Right lobe of liver (tissue), 6 donors: ENCODE data around the gene ANKRD11. TPM values are rescaled to one million over a fixed set of nuclear protein-coding genes. Genes with fewer than 3 reads are reported as not detected.
"Not testable (repeated sequence)": the region's sequence is repeated elsewhere in the genome, so short reads cannot be mapped to it uniquely, and the experiment has no call there.

ENCODE experiments used
- ATAC-seq, 4 donors: fragments of 200-7000 bp; cut with Tn5 transposase; one replicate each; pipeline ENCODE4 v1.9.1; 2020; ENCODE audit warnings: mild to moderate bottlenecking in 4 of 4, moderate library complexity in 4 of 4
- DNase-seq, 3 donors: peaks; one replicate each; pipeline ENCODE4 v3.0.0-alpha.2; 2020
- H3K27ac ChIP-seq, 3 donors: fragments of 200-600 bp; one replicate each; pipeline ENCODE4 v1.8.0; 2022
- H3K27me3 ChIP-seq, 2 donors: fragments of 200-600 bp; one replicate each; pipeline ENCODE4 v1.8.0; 2022
- H3K36me3 ChIP-seq, 4 donors: fragments of 200-600 bp; sonication (generic) in 1 of 4; one replicate each; pipeline versions ENCODE4 v1.5.1 to v1.8.0; 2017 to 2022; ENCODE audit warnings: control low read depth in 1 of 4
- H3K4me1 ChIP-seq, 4 donors: fragments of 200-600 bp; sonication (generic) in 1 of 4; one replicate each; pipeline versions ENCODE4 v1.5.1 to v1.8.0; 2017 to 2022; ENCODE audit warnings: control low read depth in 1 of 4
- H3K4me3 ChIP-seq, 3 donors: fragments of 200-600 bp; one replicate each; pipeline ENCODE4 v1.8.0; 2022
- H3K9me3 ChIP-seq, 4 donors: fragments of 200-600 bp; sonication (generic) in 1 of 4; one replicate each; pipeline versions ENCODE4 v1.5.1 to v1.8.0; 2017 to 2022; ENCODE audit warnings: control low read depth in 1 of 4
- CTCF ChIP-seq, 4 donors: fragments of 200-600 bp in 3 of 4; fragments of 450-650 bp in 1 of 4; IDR thresholded peaks; one replicate each; pipeline versions ENCODE4 v1.5.1 to v1.8.0; 2016 to 2022; ENCODE audit warnings: antibody characterized with exemption in 4 of 4, mild to moderate bottlenecking in 2 of 4
- POLR2A ChIP-seq: fragments of 450-650 bp; IDR thresholded peaks from one replicate; pipeline ENCODE4 v1.6.1; 2017; ENCODE audit warnings: antibody characterized with exemption, mild to moderate bottlenecking
- WGBS: methylation state at CpG from one replicate; pipeline ENCODE4 v1.1.6; 2018; ENCODE audit warnings: low coverage, low lambda C conversion rate; ENCODE audit not compliant: insufficient coverage; ENCODE audit errors: missing lambda C conversion rate; 5-methylcytosine and 5-hydroxymethylcytosine counted together
- intact Hi-C, 2 donors: fragments of 100-400 bp; cut with DNase I; formaldehyde crosslinking; loops; one replicate each; pipeline versions ENCODE4 v1.11.2 to v1.14.1; 2022
- total RNA-seq, 6 experiments: library from RNA; depleted of rRNA in 2 of 6; stranded (reverse); fragments of >200 nt in 2 of 6; fragmentation: NEBNext Ultra II Directional in 3 of 6; extraction: Animal tissue kit (Norgen Biotek cat#: 25700) in 3 of 6; gene quantifications; one replicate each; pipeline versions ENCODE4 v1.1.0 to v1.2.4, GENCODE V29; 2016 to 2023
- donor health status: DM: no; HTN: yes; CAD: no.
- donor health status: DM: no; HTN: no; CAD: no.
- donor health status: DM: no; HTN: no; CAD: no.
- donor health status: DM: no; HTN: yes; CAD: no.
- donor health status: DM: no; HTN: yes; CAD: no.

Gene ANKRD11
- total RNA-seq, 6 experiments from 2014 or later, result 26.2 to 65.8 (median 41.6) TPM

GRCh38 chr16:89300311-89300975, 189.9 kb downstream of the ANKRD11 start:
- ATAC-seq (peak in 1 of 4 donors; percentile 7), DNase-seq (no peak)
- H3K36me3 ChIP-seq, result peaks cover 0 to 18% (median 0%) of the 10 kb centered on the region in 4 donors
- WGBS, result 41% methylated on average over 4 of the region's 21 CpGs
- H3K27ac ChIP-seq, result no peak overlapping the region
- H3K9me3 ChIP-seq, result no peaks in the 10 kb centered on the region
- TF ChIP-seq CTCF (IDR thresholded peaks at IDR 0.05) (no peak), POLR2A (no peak)
- intact Hi-C loops, result no loop called here
- peaks cover 0 to 14% (median 3%) of the 10 kb centered on the region in 4 donors for H3K4me1 ChIP-seq
- no peaks in the 10 kb centered on the region for H3K27me3 ChIP-seq
- no peak overlapping the region for H3K4me3 ChIP-seq

- intact Hi-C loops, H3K27ac ChIP-seq, ATAC-seq, DNase-seq, H3K9me3 ChIP-seq, H3K27me3 ChIP-seq, H3K4me3 ChIP-seq: not testable (repeated sequence)
- no CpG with 5 or more reads among the region's 10 CpGs for WGBS
- Histone ChIP-seq H3K36me3 (peaks cover 0 to 13% (median 0%) of the 10 kb centered on the region in 4 donors), H3K4me1 (peaks cover 0 to 14% (median 3%) of the 10 kb centered on the region in 4 donors)
These were observed 190.8 kb downstream of the ANKRD11 start for GRCh38 chr16:89299357-89300111.

GRCh38 chr16:89298623-89299225, 191.6 kb downstream of the ANKRD11 start:
- ATAC-seq (no peak), DNase-seq (no peak)
- Histone ChIP-seq H3K36me3 (peaks cover 0 to 12% (median 0%) of the 10 kb centered on the region in 4 donors), H3K4me3 (no peak overlapping the region), H3K27ac (no peak overlapping the region), H3K4me1 (peaks cover 0 to 14% (median 3%) of the 10 kb centered on the region in 4 donors), H3K27me3 (no peaks in the 10 kb centered on the region), H3K9me3 (no peaks in the 10 kb centered on the region)
- WGBS, result 91% methylated on average over 11 of the region's 17 CpGs
- TF ChIP-seq CTCF (IDR thresholded peaks at IDR 0.05) (no peak), POLR2A (no peak)
- intact Hi-C loops, result no loop called here

DNA sequence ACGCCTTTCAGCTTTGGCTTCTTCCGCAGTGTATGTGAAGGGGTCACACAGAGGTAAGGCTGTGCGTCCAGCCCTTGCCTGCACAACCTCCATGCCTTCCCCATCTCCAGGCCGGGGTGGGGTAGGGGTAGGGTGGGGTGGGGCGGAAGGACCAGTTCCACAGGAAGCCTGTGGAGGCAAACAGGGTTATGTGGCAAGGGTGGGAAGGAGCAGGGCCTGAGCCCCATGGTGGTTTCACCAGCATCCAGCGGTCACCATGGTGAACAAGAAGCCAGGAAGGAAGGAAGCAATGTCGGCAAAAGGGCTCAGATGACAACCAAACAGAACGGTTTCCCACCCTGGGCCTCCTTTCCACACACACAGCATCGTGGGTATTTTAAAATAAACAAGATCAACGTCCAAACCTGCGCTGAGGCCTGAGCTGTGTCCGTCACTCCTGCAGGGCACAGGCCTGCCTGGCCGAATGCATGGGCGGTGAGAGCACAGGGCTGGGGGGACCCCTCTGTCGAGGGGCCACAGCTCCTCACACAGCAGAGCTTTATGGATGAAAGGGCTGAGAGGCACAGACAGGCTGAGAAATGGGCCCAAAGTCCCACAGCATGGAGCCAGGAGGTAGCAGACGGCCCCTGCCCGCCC, 192.3 kb downstream of the ANKRD11 start:
- no peak for ATAC-seq
- Histone ChIP-seq H3K27me3 (no peaks in the 10 kb centered on the region), H3K36me3 (peaks cover 0 to 5% (median 0%) of the 10 kb centered on the region in 4 donors), H3K4me1 (peaks cover 0 to 14% (median 3%) of the 10 kb centered on the region in 4 donors), H3K9me3 (no peaks in the 10 kb centered on the region), H3K27ac (no peak overlapping the region), H3K4me3 (no peak overlapping the region)
- WGBS, result 53% methylated on average over 8 of the region's 17 CpGs
- no peak for DNase-seq
- TF ChIP-seq CTCF (IDR thresholded peaks at IDR 0.05), result no peak
- TF ChIP-seq POLR2A, result no peak
- intact Hi-C loops, result no loop called here
